ENCODE measurements around the gene NALCN.

DNA sequence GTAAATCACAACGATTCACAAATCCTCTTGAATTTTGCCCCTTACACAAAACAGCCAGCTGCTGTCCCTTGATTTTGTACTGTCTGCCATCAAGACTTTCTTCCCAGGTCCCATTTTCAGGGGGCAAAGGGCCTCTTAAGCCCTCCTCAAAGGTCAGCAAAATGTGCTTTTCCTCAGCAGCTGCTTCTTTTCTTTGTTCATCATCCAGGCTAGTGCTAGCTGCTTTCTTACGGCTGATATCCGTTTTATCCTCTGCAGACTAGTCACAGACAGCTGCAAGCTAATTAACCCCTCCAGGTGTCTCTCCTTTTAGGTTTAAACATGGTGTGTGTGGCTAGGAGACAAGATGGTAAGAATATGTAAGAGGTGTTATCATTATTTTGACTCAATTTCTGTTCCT lies 90.9 kb downstream of the NALCN start:
- TF ChIP-seq, protein P1, sequence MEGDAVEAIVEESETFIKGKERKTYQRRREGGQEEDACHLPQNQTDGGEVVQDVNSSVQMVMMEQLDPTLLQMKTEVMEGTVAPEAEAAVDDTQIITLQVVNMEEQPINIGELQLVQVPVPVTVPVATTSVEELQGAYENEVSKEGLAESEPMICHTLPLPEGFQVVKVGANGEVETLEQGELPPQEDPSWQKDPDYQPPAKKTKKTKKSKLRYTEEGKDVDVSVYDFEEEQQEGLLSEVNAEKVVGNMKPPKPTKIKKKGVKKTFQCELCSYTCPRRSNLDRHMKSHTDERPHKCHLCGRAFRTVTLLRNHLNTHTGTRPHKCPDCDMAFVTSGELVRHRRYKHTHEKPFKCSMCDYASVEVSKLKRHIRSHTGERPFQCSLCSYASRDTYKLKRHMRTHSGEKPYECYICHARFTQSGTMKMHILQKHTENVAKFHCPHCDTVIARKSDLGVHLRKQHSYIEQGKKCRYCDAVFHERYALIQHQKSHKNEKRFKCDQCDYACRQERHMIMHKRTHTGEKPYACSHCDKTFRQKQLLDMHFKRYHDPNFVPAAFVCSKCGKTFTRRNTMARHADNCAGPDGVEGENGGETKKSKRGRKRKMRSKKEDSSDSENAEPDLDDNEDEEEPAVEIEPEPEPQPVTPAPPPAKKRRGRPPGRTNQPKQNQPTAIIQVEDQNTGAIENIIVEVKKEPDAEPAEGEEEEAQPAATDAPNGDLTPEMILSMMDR (IDR thresholded peaks at IDR 0.05), result no peak
- TF ChIP-seq POLR2A (IDR thresholded peaks at IDR 0.05), result no peak

All from uterus (tissue), 2 donors.